Spleen (tissue), 3 donors: ENCODE measurements around the gene SH3RF3.

ENCODE experiments used
- POLR2A ChIP-seq, 3 donors: fragments of 450-650 bp; IDR thresholded peaks; one replicate each; pipeline ENCODE4 v1.5.1; 2017; ENCODE audit warnings: antibody characterized with exemption in 3 of 3, mild to moderate bottlenecking in 1 of 3
- POLR2AphosphoS5 ChIP-seq, 3 donors: sonication (generic); formaldehyde crosslinking; IDR thresholded peaks; one replicate each; pipeline ENCODE4 v1.5.1; 2017; ENCODE audit warnings: antibody characterized with exemption in 3 of 3

- no peak for TF ChIP-seq POLR2AphosphoS5 (IDR thresholded peaks at IDR 0.05)
- TF ChIP-seq POLR2A (IDR thresholded peaks at IDR 0.05), result no peak
These were observed 47.6 kb upstream of the SH3RF3 start for GRCh38 chr2:109081374-109081773.
